NCI-H2081 treated with DMSO at 0.1 percent for 48 hours (cell line): ENCODE results near the gene CEACAM3.
A peak's percentile ranks its signal among the peaks of the same experiment; 100 is the strongest.

Experiments used
- DNase-seq: peaks from one replicate; lab custom pipeline; 2025; lab: John Stamatoyannopoulos, UW

The CEACAM3 gene

GRCh38 chr19:41844601-41845000 lies 48.2 kb downstream of the CEACAM3 start, which contains the start of gene LYPD4:
Gene LYPD4 (minus strand): TSS chr19:41844683. CDS start chr19:41839285, 5,398 bp downstream.
- DNase-seq, result no peak

- DNase-seq, result no peak
Measured at GRCh38 chr19:41845001-41845050, 48.4 kb downstream of the CEACAM3 start, which contains the start of gene DMRTC2. Gene DMRTC2 (plus strand): TSS chr19:41845042. CDS start chr19:41847429, 2,387 bp downstream.

- DNase-seq, result no peak
Measured at GRCh38 chr19:41845051-41845590, 48.7 kb downstream of the CEACAM3 start.

- DNase-seq, result no peak
Measured at GRCh38 chr19:41847351-41848105, 51.1 kb downstream of the CEACAM3 start.

GRCh38 chr19:41848666-41849065 lies 52.3 kb downstream of the CEACAM3 start:
- no peak for DNase-seq

GRCh38 chr19:41849067-41849466 lies 52.7 kb downstream of the CEACAM3 start:
- no peak for DNase-seq

GRCh38 chr19:41850381-41850780 lies 54.0 kb downstream of the CEACAM3 start:
- no peak for DNase-seq

- DNase-seq, result no peak
Measured at GRCh38 chr19:41851456-41851855, 55.1 kb downstream of the CEACAM3 start.

GRCh38 chr19:41853344-41853743 lies 57.0 kb downstream of the CEACAM3 start:
- no peak for DNase-seq

- DNase-seq, result no peak
Measured at GRCh38 chr19:41853768-41854167, 57.4 kb downstream of the CEACAM3 start.

GRCh38 chr19:41859213-41859617 lies 62.8 kb downstream of the CEACAM3 start:
- DNase-seq, result no peak

GRCh38 chr19:41859618-41860418 lies 63.4 kb downstream of the CEACAM3 start, which contains the start of gene RPS19:
Gene RPS19 (plus strand): TSS chr19:41860255. CDS start chr19:41860775, 520 bp downstream.
- peak; percentile 78 for DNase-seq

- no peak for DNase-seq
Measured at GRCh38 chr19:41860419-41861115, 64.2 kb downstream of the CEACAM3 start.
